ENCODE results near the gene CST9. TPM values are rescaled to one million over a fixed set of nuclear protein-coding genes. Genes with fewer than 3 reads are reported as not detected.
A peak's percentile ranks its signal among the peaks of the same experiment; 100 is the strongest.
"Not testable (repeated sequence)": the region's sequence is repeated elsewhere in the genome, so short reads cannot be mapped to it uniquely, and the experiment has no call there.

The CST9 gene
- total RNA-seq, 2 experiments from 2014 or later: not detected

GRCh38 chr20:23624324-23624691 is 18.6 kb upstream of the CST9 start:
- ChIA-PET POLR2A (no interaction called here), CTCF (no interaction called here)
- no peak for DNase-seq
- Mint-ChIP-seq H3K27ac (no peak overlapping the region), H3K27me3 (peaks cover 8% of the 10 kb centered on the region), H3K9me3 (no peaks in the 10 kb centered on the region), H3K36me3 (ENCODE audit: low read depth) (no peaks in the 10 kb centered on the region), H3K4me1 (peaks cover 4% of the 10 kb centered on the region), H3K4me3 (no peak overlapping the region)

DNA sequence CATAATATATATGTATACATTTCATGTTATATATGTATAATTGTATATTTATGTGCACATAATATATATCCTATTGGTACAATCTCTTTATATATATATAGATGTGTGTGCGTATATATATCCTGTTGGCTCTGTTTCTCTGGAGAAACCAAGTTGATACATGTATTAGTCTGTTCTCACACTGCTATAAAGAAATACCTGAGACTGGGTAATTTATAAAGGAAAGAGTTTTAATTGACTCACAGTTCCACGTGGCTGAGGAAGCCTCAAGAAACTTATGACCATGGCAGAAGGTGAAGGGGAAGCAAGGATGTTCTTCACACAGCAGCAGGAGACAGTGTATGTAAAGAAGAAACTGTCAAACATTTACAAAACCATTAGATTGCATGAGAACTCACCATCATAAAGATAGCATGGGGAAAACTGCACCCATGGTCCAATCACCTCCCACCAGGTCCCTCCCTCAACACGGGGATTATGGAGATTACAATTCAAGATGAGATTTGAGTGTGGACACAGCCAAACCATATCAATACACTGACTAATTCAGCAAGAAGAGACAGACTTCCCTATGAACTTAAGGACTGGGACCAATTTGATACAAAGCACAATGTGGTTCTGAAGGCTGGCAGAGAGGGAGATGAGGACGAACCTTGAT is 18.1 kb upstream of the CST9 start:
- Mint-ChIP-seq H3K27ac (no peak overlapping the region), H3K9me3 (no peaks in the 10 kb centered on the region), H3K4me1 (peaks cover 4% of the 10 kb centered on the region), H3K4me3 (no peak overlapping the region), H3K27me3 (peaks cover 10% of the 10 kb centered on the region), H3K36me3 (ENCODE audit: low read depth) (no peaks in the 10 kb centered on the region)
- no peak for DNase-seq
- CTCF ChIA-PET: no interaction called here
- POLR2A ChIA-PET: no interaction called here

- H3K9me3 Mint-ChIP-seq: no peaks in the 10 kb centered on the region
- peaks cover 15% of the 10 kb centered on the region for H3K27me3 Mint-ChIP-seq
- POLR2A ChIA-PET: no interaction called here
- DNase-seq: no peak
- H3K4me3 Mint-ChIP-seq: no peak overlapping the region
- CTCF ChIA-PET: no interaction called here
- H3K36me3 Mint-ChIP-seq (ENCODE audit: low read depth): no peaks in the 10 kb centered on the region
- no peak overlapping the region for H3K27ac Mint-ChIP-seq
- peaks cover 4% of the 10 kb centered on the region for H3K4me1 Mint-ChIP-seq
These were observed 17.2 kb upstream of the CST9 start for GRCh38 chr20:23622839-23623343.

- DNase-seq; POLR2A ChIA-PET; CTCF ChIA-PET; H3K4me3 Mint-ChIP-seq; H3K27ac Mint-ChIP-seq; H3K36me3 Mint-ChIP-seq (ENCODE audit: low read depth); H3K9me3 Mint-ChIP-seq; H3K4me1 Mint-ChIP-seq: not testable (repeated sequence)
- H3K27me3 Mint-ChIP-seq: peaks cover 17% of the 10 kb centered on the region
These were observed 16.7 kb upstream of the CST9 start for GRCh38 chr20:23622401-23622800.

- DNase-seq; H3K9me3 Mint-ChIP-seq; POLR2A ChIA-PET; H3K4me3 Mint-ChIP-seq; H3K4me1 Mint-ChIP-seq; H3K36me3 Mint-ChIP-seq (ENCODE audit: low read depth); H3K27ac Mint-ChIP-seq: not testable (repeated sequence)
- H3K27me3 Mint-ChIP-seq: peaks cover 25% of the 10 kb centered on the region
- CTCF ChIA-PET: interaction anchor here (1.1 kb wide), 1 partner anchor 18 kb away, joined by 3 read pairs; no protein-coding TSS in a partner anchor
These were observed 15.1 kb upstream of the CST9 start for GRCh38 chr20:23620670-23621386.

DNA sequence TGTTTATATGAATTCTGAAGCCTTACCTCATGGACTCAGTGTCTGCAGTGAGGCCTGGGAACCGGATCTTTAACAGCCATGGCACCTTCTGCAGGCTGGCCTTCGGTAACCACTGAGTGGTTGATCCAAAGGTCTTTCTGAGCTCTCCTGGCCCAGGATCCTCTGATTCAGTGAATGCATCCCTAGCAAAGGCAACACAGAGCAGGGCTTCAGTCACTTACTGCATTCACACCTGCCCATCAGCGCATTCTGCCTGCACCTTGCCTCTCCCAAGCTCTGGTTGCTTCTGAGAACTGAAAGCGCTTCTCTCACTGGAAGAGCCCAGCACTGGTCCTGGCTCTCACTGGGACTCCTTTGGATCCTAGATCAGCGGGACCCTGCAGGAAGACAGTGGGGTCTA is 8.4 kb upstream of the CST9 start:
- Mint-ChIP-seq H3K4me1 (no peaks in the 10 kb centered on the region), H3K9me3 (no peaks in the 10 kb centered on the region), H3K4me3 (no peak overlapping the region), H3K27ac (no peak overlapping the region), H3K36me3 (ENCODE audit: low read depth) (no peaks in the 10 kb centered on the region), H3K27me3 (peaks cover 21% of the 10 kb centered on the region)
- no peak for DNase-seq
- ChIA-PET POLR2A (no interaction called here), CTCF (no interaction called here)

- POLR2A ChIA-PET: no interaction called here
These were observed 8.0 kb upstream of the CST9 start for GRCh38 chr20:23613676-23614075.

GRCh38 chr20:23612396-23612795 is 6.7 kb upstream of the CST9 start:
- DNase-seq: no peak
- peaks cover 12% of the 10 kb centered on the region for H3K27me3 Mint-ChIP-seq
- CTCF ChIA-PET: no interaction called here
- no peak overlapping the region for H3K27ac Mint-ChIP-seq
- H3K4me1 Mint-ChIP-seq: no peaks in the 10 kb centered on the region
- POLR2A ChIA-PET: no interaction called here
- H3K9me3 Mint-ChIP-seq: no peaks in the 10 kb centered on the region
- no peaks in the 10 kb centered on the region for H3K36me3 Mint-ChIP-seq (ENCODE audit: low read depth)
- H3K4me3 Mint-ChIP-seq: no peak overlapping the region

More at GRCh38 chr20:23613676-23614075, 8.0 kb upstream of the CST9 start:
- Mint-ChIP-seq H3K27me3 (peaks cover 20% of the 10 kb centered on the region), H3K4me1 (no peaks in the 10 kb centered on the region), H3K27ac (no peak overlapping the region), H3K36me3 (ENCODE audit: low read depth) (no peaks in the 10 kb centered on the region), H3K9me3 (no peaks in the 10 kb centered on the region), H3K4me3 (no peak overlapping the region)
- CTCF ChIA-PET: no interaction called here
- no peak for DNase-seq

- H3K4me1 Mint-ChIP-seq: peaks cover 4% of the 10 kb centered on the region
These were observed 3.9 kb upstream of the CST9 start for GRCh38 chr20:23609486-23610109.

GRCh38 chr20:23608251-23608846 is 2.6 kb upstream of the CST9 start:
- POLR2A ChIA-PET: no interaction called here
- H3K27me3 Mint-ChIP-seq: peaks cover 4% of the 10 kb centered on the region
- no peaks in the 10 kb centered on the region for H3K9me3 Mint-ChIP-seq
- no peak overlapping the region for H3K27ac Mint-ChIP-seq
- CTCF ChIA-PET: interaction anchor here (0.9 to 1.8 kb wide), 2 partner anchors 165 to 258 kb away, joined by 3 to 8 read pairs; partner anchors contain the start of gene NXT1
- H3K36me3 Mint-ChIP-seq (ENCODE audit: low read depth): no peaks in the 10 kb centered on the region
- H3K4me1 Mint-ChIP-seq: peaks cover 4% of the 10 kb centered on the region
- H3K4me3 Mint-ChIP-seq: no peak overlapping the region
- DNase-seq: no peak

More at GRCh38 chr20:23609486-23610109, 3.9 kb upstream of the CST9 start:
- Mint-ChIP-seq H3K36me3 (ENCODE audit: low read depth) (no peaks in the 10 kb centered on the region), H3K4me3 (no peak overlapping the region), H3K27ac (no peak overlapping the region), H3K27me3 (peaks cover 4% of the 10 kb centered on the region), H3K9me3 (no peaks in the 10 kb centered on the region)
- ChIA-PET CTCF (interaction anchor here (0.9 to 1.1 kb wide), 2 partner anchors 166 to 918 kb away, joined by 3 read pairs; no protein-coding TSS in a partner anchor), POLR2A (no interaction called here)
- no peak for DNase-seq

DNA sequence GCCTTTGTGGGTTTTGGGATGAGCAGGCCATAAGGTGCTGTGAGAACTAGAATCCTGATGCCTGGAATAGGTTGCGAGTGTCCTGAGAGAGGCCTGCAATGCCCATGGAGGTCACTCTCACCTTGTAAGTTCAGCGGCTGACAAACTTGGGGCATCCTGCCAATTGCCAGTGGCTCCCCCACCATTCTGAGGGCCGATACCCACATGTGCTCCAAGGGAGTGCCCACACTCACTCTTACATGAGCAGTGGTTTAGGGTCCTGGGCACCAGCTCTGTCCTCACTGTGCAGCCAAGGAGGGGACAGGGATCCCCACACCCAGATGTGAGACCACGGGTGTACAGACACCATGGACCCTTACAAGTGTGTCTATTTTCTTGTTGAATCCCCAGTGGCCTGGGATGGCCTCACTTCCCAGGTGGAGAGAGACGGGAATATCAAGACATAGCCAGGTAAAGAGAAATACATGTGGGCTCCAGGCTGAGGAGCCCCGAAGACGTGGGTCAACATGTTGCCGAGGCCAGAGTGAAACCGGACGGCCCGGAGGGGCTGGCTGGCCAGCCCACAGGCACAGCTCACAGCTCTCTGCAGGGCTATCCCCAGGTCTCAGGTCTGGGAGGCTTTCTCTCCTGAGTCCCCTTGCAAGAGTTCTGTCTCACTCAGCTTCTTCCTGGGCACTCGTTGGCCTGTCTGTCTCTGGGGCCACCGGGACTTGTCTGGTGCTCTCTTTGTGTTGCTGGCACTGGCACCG is 2.0 kb upstream of the CST9 start:
- no peak overlapping the region for H3K4me3 Mint-ChIP-seq

GRCh38 chr20:23606652-23607049 is 934 bp upstream of the CST9 start:
- POLR2A ChIA-PET: interaction anchor here (1.5 kb wide), 1 partner anchor 257 kb away, joined by 4 read pairs; no protein-coding TSS in a partner anchor

More for the DNA sequence above, 2.0 kb upstream of the CST9 start:
- ChIA-PET POLR2A (interaction anchor here (1.5 kb wide), 1 partner anchor 258 kb away, joined by 4 read pairs; no protein-coding TSS in a partner anchor), CTCF (interaction anchor here (0.7 to 2.2 kb wide), 7 partner anchors 160 to 257 kb away, joined by 3 to 11 read pairs (median 4); partner anchors contain the start of genes NAPB and NXT1)
- Mint-ChIP-seq H3K9me3 (no peaks in the 10 kb centered on the region), H3K36me3 (ENCODE audit: low read depth) (no peaks in the 10 kb centered on the region), H3K27me3 (peaks cover 4% of the 10 kb centered on the region), H3K4me1 (peaks cover 4% of the 10 kb centered on the region), H3K27ac (no peak overlapping the region)
- DNase-seq: no peak

More at GRCh38 chr20:23606652-23607049, 934 bp upstream of the CST9 start:
- no peak overlapping the region for H3K4me3 Mint-ChIP-seq
- CTCF ChIA-PET: interaction anchor here (0.7 to 2.2 kb wide), 8 partner anchors 159 to 256 kb away, joined by 3 to 11 read pairs (median 4); partner anchors contain the start of genes NAPB and NXT1
- H3K4me1 Mint-ChIP-seq: peaks cover 4% of the 10 kb centered on the region
- H3K27ac Mint-ChIP-seq: no peak overlapping the region
- no peaks in the 10 kb centered on the region for H3K36me3 Mint-ChIP-seq (ENCODE audit: low read depth)
- no peaks in the 10 kb centered on the region for H3K27me3 Mint-ChIP-seq
- no peaks in the 10 kb centered on the region for H3K9me3 Mint-ChIP-seq
- DNase-seq: peak; percentile 67

Data from activated CD4-positive, alpha-beta memory T cell treated with anti-CD3 and anti-CD28 coated beads, Interleukin-2, amount 10 ng/mL, durations not matched to agents 7 days and 5 days (primary cell).